Measurements from ENCODE around the gene SPATA31C1.

DNA sequence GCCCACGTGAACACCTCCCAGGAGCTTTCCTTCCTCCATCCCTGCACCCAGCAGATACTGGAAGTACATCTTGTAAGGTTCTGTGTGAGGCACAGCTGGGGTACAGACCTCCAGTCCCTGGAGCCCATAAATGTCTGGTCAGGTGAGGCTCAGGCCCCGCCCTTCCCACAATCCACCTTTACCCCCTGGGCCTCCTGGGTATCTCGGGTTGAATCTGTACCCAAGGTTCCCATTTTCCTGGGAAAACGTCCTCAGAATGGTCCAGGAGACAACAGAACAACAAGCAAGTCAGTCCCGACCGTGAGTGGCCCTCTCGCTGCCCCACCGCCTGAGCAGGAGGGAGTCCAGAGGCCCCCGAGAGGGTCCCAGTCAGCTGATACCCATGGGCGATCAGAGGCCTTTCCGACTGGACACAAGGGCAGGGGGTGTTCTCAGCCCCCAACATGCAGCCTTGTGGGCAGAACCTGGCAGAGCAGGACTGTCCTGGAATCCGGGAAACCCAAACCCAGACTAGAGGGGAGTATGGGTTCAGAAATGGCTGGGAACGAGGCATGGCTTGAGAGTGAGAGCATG, 30.7 kb upstream of the SPATA31C1 start:
- TF ChIP-seq TAF1 (IDR thresholded peaks at IDR 0.05; ENCODE audit: borderline replicate concordance, insufficient read depth, low read length) (no peak), POLR2AphosphoS5 (IDR thresholded peaks at IDR 0.05; ENCODE audit: low read depth, low read length) (no peak), SIN3A (IDR thresholded peaks at IDR 0.05; ENCODE audit: borderline replicate concordance, insufficient read depth, low read length) (no peak), FOXP2 (optimal IDR thresholded peaks at IDR 0.05; ENCODE audit: borderline replicate concordance, extremely low read depth, extremely low read length, insufficient read depth) (no peak)
- TF ChIP-seq, protein P1, sequence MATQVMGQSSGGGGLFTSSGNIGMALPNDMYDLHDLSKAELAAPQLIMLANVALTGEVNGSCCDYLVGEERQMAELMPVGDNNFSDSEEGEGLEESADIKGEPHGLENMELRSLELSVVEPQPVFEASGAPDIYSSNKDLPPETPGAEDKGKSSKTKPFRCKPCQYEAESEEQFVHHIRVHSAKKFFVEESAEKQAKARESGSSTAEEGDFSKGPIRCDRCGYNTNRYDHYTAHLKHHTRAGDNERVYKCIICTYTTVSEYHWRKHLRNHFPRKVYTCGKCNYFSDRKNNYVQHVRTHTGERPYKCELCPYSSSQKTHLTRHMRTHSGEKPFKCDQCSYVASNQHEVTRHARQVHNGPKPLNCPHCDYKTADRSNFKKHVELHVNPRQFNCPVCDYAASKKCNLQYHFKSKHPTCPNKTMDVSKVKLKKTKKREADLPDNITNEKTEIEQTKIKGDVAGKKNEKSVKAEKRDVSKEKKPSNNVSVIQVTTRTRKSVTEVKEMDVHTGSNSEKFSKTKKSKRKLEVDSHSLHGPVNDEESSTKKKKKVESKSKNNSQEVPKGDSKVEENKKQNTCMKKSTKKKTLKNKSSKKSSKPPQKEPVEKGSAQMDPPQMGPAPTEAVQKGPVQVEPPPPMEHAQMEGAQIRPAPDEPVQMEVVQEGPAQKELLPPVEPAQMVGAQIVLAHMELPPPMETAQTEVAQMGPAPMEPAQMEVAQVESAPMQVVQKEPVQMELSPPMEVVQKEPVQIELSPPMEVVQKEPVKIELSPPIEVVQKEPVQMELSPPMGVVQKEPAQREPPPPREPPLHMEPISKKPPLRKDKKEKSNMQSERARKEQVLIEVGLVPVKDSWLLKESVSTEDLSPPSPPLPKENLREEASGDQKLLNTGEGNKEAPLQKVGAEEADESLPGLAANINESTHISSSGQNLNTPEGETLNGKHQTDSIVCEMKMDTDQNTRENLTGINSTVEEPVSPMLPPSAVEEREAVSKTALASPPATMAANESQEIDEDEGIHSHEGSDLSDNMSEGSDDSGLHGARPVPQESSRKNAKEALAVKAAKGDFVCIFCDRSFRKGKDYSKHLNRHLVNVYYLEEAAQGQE (IDR thresholded peaks at IDR 0.05; ENCODE audit: insufficient read depth in 1 of 2, low read depth in 2 of 2, low read length in 2 of 2) = no peak

Measured in PFSK-1 (cell line).